ENCODE results near the gene PJA2.

GRCh38 chr5:109357807-109358206 lies 52.0 kb downstream of the PJA2 start:
- TF ChIP-seq TEAD1 (CRISPR knock-in tag; IDR thresholded peaks at IDR 0.05) (no peak), CTCF (IDR thresholded peaks at IDR 0.05) (no peak), TCF7 (CRISPR knock-in tag; IDR thresholded peaks at IDR 0.05; ENCODE audit: low read depth) (no peak), ELF4 (CRISPR knock-in tag; IDR thresholded peaks at IDR 0.05; ENCODE audit: low read depth) (no peak), PRDM15 (CRISPR knock-in tag; IDR thresholded peaks at IDR 0.05) (no peak), SMAD4 (CRISPR knock-in tag; IDR thresholded peaks at IDR 0.05) (no peak)
